ENCODE measurements around the gene SLC9A1. TPM values are rescaled to one million over a fixed set of nuclear protein-coding genes. Genes with fewer than 3 reads are reported as not detected.

Gene SLC9A1
- total RNA-seq, 1 donor from 2014 or later = 27.9 TPM

DNA sequence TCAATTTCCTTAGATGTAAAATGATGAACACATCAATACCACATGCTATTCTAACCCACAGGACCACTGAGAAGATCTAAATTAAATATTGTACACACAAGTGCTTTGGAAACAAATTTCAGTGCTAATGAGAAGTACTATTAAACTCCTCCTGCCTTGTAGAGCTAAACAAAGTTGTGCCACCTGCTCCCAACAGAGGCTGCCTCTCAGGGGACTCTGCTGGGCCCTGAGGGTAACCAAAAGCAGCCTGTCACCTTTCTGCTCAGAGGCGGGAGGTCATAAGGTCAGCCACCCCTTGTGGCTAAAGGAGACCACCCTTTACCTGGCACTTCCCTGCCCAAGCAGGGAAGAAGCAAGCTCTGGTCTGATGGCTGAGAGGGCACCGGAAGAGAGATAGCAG, 6.3 kb downstream of the SLC9A1 start:
- Mint-ChIP-seq H3K4me3 (no peak overlapping the region), H3K27me3 (ENCODE audit: insufficient read depth) (no peaks in the 10 kb centered on the region), H3K9me3 (no peaks in the 10 kb centered on the region), H3K27ac (no peak overlapping the region), H3K36me3 (ENCODE audit: low read depth) (peaks cover 11% of the 10 kb centered on the region), H3K4me1 (ENCODE audit: low read depth) (peaks cover 50% of the 10 kb centered on the region)
- intact Hi-C loops (cut with micrococcal nuclease) = no loop called here
- DNase-seq (ENCODE audit: low spot score) = no peak

- Mint-ChIP-seq H3K27ac (no peak overlapping the region), H3K27me3 (ENCODE audit: insufficient read depth) (no peaks in the 10 kb centered on the region), H3K4me3 (no peak overlapping the region), H3K9me3 (no peaks in the 10 kb centered on the region), H3K36me3 (ENCODE audit: low read depth) (peaks cover 11% of the 10 kb centered on the region), H3K4me1 (ENCODE audit: low read depth) (peaks cover 50% of the 10 kb centered on the region)
- DNase-seq (ENCODE audit: low spot score) = no peak
- intact Hi-C loops (cut with micrococcal nuclease) = no loop called here
These were observed 6.9 kb downstream of the SLC9A1 start for GRCh38 chr1:27147842-27148518.

- H3K27ac Mint-ChIP-seq = no peak overlapping the region
- H3K9me3 Mint-ChIP-seq = no peaks in the 10 kb centered on the region
- no peak overlapping the region for H3K4me3 Mint-ChIP-seq
- no peak for DNase-seq (ENCODE audit: low spot score)
- intact Hi-C loops (cut with micrococcal nuclease) = no loop called here
- H3K36me3 Mint-ChIP-seq (ENCODE audit: low read depth) = peaks cover 9% of the 10 kb centered on the region
- peaks cover 40% of the 10 kb centered on the region for H3K4me1 Mint-ChIP-seq (ENCODE audit: low read depth)
- no peaks in the 10 kb centered on the region for H3K27me3 Mint-ChIP-seq (ENCODE audit: insufficient read depth)
These were observed 9.0 kb downstream of the SLC9A1 start for GRCh38 chr1:27145934-27146354.

GRCh38 chr1:27144920-27145661, 9.8 kb downstream of the SLC9A1 start:
- Mint-ChIP-seq H3K9me3 (no peaks in the 10 kb centered on the region), H3K36me3 (ENCODE audit: low read depth) (peaks cover 12% of the 10 kb centered on the region), H3K4me3 (no peak overlapping the region), H3K4me1 (ENCODE audit: low read depth) (peaks cover 38% of the 10 kb centered on the region), H3K27ac (no peak overlapping the region), H3K27me3 (ENCODE audit: insufficient read depth) (no peaks in the 10 kb centered on the region)
- intact Hi-C loops (cut with micrococcal nuclease) = no loop called here
- no peak for DNase-seq (ENCODE audit: low spot score)

- intact Hi-C loops (cut with micrococcal nuclease) = no loop called here
- Mint-ChIP-seq H3K27me3 (ENCODE audit: insufficient read depth) (no peaks in the 10 kb centered on the region), H3K36me3 (ENCODE audit: low read depth) (peaks cover 12% of the 10 kb centered on the region)
These were observed 10.7 kb downstream of the SLC9A1 start for GRCh38 chr1:27144049-27144748.

GRCh38 chr1:27143401-27143800, 11.5 kb downstream of the SLC9A1 start:
- intact Hi-C loops (cut with micrococcal nuclease) = no loop called here
- no peaks in the 10 kb centered on the region for H3K9me3 Mint-ChIP-seq
- peak overlapping the region; percentile 42 for H3K27ac Mint-ChIP-seq
- peaks cover 37% of the 10 kb centered on the region for H3K4me1 Mint-ChIP-seq (ENCODE audit: low read depth)
- no peaks in the 10 kb centered on the region for H3K27me3 Mint-ChIP-seq (ENCODE audit: insufficient read depth)
- no peak overlapping the region for H3K4me3 Mint-ChIP-seq
- no peak for DNase-seq (ENCODE audit: low spot score)
- H3K36me3 Mint-ChIP-seq (ENCODE audit: low read depth) = peaks cover 12% of the 10 kb centered on the region

More at GRCh38 chr1:27144049-27144748, 10.7 kb downstream of the SLC9A1 start:
- Mint-ChIP-seq H3K9me3 (no peaks in the 10 kb centered on the region), H3K27ac (no peak overlapping the region), H3K4me3 (no peak overlapping the region), H3K4me1 (ENCODE audit: low read depth) (peaks cover 37% of the 10 kb centered on the region)
- no peak for DNase-seq (ENCODE audit: low spot score)

DNA sequence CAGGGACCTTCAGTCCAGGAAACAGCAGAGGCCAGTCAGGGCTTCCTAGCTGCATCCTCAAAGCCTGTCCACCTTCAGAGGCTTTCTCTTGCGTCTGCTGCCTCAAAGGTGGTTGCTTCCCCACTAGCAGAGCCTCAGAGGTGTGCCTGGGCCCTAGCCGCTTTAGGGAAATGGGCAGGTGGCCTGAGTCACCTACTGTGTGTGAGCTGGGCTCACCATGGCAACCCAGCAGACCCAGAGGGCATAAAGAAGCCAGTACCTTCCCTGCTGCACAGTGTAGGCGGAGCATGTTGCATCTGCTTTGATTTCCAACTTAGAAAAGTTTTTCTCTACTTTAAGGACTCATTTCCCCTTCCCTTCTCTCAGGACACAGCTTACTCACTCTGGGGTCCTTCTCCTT, 12.5 kb downstream of the SLC9A1 start:
- Mint-ChIP-seq H3K27ac (no peak overlapping the region), H3K9me3 (no peaks in the 10 kb centered on the region)

DNA sequence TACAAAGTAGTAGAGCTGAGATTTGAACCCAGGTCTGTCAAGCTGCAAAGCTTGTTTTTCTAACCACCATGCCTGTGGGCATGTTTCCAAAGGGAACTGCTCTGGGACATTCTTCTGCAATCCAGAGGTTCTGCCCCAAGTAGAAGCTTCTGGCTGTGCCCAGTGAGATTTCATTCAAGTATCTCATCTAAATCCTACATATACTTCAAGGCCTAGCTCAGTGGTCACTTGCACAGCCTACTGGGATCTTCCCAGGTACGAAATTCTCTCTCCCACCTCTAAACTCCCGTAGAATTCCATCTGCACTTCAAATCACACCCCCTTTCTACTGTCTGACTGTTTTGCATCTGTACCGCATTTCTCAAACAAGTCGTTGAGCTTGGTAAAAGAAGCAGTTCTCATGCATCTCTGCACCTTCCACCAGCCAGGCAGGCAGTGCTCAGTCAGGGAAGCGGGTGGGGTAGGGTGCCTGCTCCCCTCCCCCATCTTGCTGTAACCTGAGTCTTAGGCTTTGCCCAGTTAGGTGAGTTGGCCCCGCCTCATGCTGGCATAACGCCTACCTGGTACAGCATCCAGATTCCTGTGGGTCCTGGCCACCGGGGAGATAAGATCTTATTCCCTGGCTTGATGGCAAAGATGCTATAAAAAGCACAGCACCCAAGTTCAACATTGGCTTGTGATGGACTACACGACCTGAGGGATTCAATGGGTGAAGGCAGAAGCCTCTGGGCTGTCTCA, 13.5 kb downstream of the SLC9A1 start:
- peaks cover 52% of the 10 kb centered on the region for H3K4me1 Mint-ChIP-seq (ENCODE audit: low read depth)
- intact Hi-C loops (cut with micrococcal nuclease) = no loop called here
- no peaks in the 10 kb centered on the region for H3K27me3 Mint-ChIP-seq (ENCODE audit: insufficient read depth)
- no peak for DNase-seq (ENCODE audit: low spot score)
- H3K36me3 Mint-ChIP-seq (ENCODE audit: low read depth) = peaks cover 12% of the 10 kb centered on the region
- H3K9me3 Mint-ChIP-seq = no peaks in the 10 kb centered on the region
- H3K27ac Mint-ChIP-seq = no peak overlapping the region
- H3K4me3 Mint-ChIP-seq = no peak overlapping the region

More for the DNA sequence above, 12.5 kb downstream of the SLC9A1 start:
- Mint-ChIP-seq H3K4me3 (no peak overlapping the region), H3K27me3 (ENCODE audit: insufficient read depth) (no peaks in the 10 kb centered on the region), H3K4me1 (ENCODE audit: low read depth) (peaks cover 42% of the 10 kb centered on the region), H3K36me3 (ENCODE audit: low read depth) (peaks cover 12% of the 10 kb centered on the region)
- DNase-seq (ENCODE audit: low spot score) = no peak
- intact Hi-C loops (cut with micrococcal nuclease) = no loop called here

DNA sequence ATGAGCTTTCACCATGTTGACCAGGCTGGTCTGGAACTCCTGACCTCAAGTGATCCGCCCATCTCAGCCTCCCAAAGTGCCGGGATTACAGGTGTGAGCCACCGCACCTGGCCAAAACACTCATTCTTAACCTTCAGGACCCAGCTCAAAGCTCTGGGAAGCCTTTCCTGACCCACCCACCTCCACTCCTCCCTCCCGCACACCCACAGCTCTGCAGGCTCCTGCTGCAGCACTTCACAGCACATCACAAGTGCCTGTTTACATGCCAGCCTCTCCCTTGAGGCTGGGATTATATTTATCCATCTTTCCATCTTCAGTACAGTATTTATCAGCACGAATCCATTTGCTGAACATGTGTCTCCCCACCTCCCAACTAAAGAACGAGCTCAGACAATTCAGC, 14.9 kb downstream of the SLC9A1 start:
- H3K9me3 Mint-ChIP-seq = no peaks in the 10 kb centered on the region
- intact Hi-C loops (cut with micrococcal nuclease) = loop anchor here (5.0 kb wide), 1 partner anchor 143 kb away; no protein-coding TSS in a partner anchor

DNA sequence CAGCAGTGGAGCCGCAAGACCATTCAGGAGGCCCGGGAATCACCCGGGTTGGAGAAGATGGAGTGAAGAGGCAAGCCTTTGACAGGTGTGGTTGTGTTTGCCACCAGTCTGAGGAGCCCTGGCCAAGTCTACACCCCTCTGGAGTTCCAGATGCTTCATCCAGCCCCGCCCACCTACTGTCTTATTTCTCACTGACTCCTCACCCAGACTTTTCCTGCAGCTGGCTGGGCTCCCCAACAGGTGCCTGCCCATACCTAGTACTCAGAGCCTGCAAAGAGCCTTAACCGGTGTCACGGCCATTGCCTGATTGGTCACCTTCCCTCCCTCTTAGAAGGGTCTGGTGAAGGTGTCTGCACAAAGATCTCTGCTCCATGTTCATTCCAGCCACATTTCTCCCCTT, 16.0 kb downstream of the SLC9A1 start:
- H3K27ac Mint-ChIP-seq = peak overlapping the region; percentile 99
- no peak overlapping the region for H3K4me3 Mint-ChIP-seq
- intact Hi-C loops (cut with micrococcal nuclease) = loop anchor here (5.0 kb wide), 1 partner anchor 142 kb away; no protein-coding TSS in a partner anchor
- no peaks in the 10 kb centered on the region for H3K27me3 Mint-ChIP-seq (ENCODE audit: insufficient read depth)
- H3K4me1 Mint-ChIP-seq (ENCODE audit: low read depth) = peaks cover 69% of the 10 kb centered on the region
- peaks cover 5% of the 10 kb centered on the region for H3K36me3 Mint-ChIP-seq (ENCODE audit: low read depth)
- no peak for DNase-seq (ENCODE audit: low spot score)
- no peaks in the 10 kb centered on the region for H3K9me3 Mint-ChIP-seq

More for the DNA sequence above, 14.9 kb downstream of the SLC9A1 start:
- DNase-seq (ENCODE audit: low spot score) = no peak
- Mint-ChIP-seq H3K4me1 (ENCODE audit: low read depth) (peaks cover 63% of the 10 kb centered on the region), H3K27me3 (ENCODE audit: insufficient read depth) (no peaks in the 10 kb centered on the region), H3K27ac (peak overlapping the region; percentile 53), H3K4me3 (no peak overlapping the region), H3K36me3 (ENCODE audit: low read depth) (peaks cover 7% of the 10 kb centered on the region)

DNA sequence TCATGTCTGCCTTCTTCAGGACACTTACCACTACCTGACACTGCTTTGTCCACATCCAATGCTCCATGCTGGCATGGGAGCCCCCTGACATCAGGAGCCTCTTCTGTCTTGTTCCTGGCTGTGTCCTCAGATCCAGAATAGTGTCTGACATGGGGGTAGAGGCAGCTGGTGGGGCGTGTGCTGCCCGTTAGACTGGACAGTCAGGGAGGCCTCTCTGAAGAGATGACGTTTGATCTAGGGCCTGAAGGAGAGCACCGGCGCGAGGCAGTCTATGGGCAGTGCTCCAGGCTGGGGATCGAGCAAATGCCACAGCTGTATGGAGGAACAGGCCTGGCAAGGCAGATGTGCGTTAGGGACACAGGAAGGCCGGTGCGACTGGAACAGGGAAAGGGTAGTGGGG, 16.6 kb downstream of the SLC9A1 start:
- Mint-ChIP-seq H3K4me3 (peak overlapping the region; percentile 30), H3K27ac (peak overlapping the region; percentile 99), H3K27me3 (ENCODE audit: insufficient read depth) (no peaks in the 10 kb centered on the region), H3K4me1 (ENCODE audit: low read depth) (peaks cover 66% of the 10 kb centered on the region), H3K9me3 (no peaks in the 10 kb centered on the region), H3K36me3 (ENCODE audit: low read depth) (peaks cover 5% of the 10 kb centered on the region)
- intact Hi-C loops (cut with micrococcal nuclease) = loop anchor here (5.0 kb wide), 1 partner anchor 141 kb away; no protein-coding TSS in a partner anchor
- no peak for DNase-seq (ENCODE audit: low spot score)

DNA sequence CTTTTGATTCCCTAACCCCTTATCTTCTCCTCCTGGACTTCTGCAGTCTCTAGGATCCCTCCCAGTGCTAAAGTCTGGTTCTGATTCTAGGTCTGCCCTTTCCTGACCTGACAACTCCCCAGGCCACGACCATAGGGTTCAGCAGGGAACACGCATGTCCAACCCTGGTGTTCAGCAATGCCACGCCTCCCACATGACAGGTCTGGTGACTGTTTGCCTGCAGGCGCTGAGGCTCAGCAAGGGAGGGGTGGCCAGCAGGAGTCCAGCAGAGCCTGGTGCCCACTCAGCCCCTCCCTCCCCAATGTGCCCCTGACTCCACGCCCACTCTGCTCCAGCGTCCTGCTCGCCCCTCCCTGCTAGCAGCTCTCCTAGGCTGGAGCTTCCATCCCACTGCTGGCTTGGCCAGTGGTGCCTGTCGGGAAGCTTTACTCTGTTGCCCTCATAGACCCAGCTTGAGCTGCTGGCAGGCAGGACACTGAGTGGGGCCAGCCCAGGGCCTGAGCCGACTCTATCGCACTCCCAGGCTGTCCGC, 17.3 kb downstream of the SLC9A1 start:
- DNase-seq (ENCODE audit: low spot score) = no peak
- Mint-ChIP-seq H3K4me1 (ENCODE audit: low read depth) (peaks cover 58% of the 10 kb centered on the region), H3K36me3 (ENCODE audit: low read depth) (peaks cover 5% of the 10 kb centered on the region), H3K4me3 (peak overlapping the region; percentile 84), H3K9me3 (no peaks in the 10 kb centered on the region), H3K27ac (peak overlapping the region; percentile 99), H3K27me3 (ENCODE audit: insufficient read depth) (no peaks in the 10 kb centered on the region)
- intact Hi-C loops (cut with micrococcal nuclease) = loop anchor here (1.0 to 5.0 kb wide), 4 partner anchors 18 to 140 kb away; partner anchors contain the start of genes SLC9A1 and WDTC1
